H1 (cell line): ENCODE measurements around the gene CRHBP. TPM values are rescaled to one million over a fixed set of nuclear protein-coding genes. Genes with fewer than 3 reads are reported as not detected.

Source experiments
- CBX5 ChIP-seq: fragments of 300-800, 300-1000 bp; sonication (generic); IDR thresholded peaks from 2 replicates; pipeline ENCODE4 v1.7.1; 2016; ENCODE audit warnings: antibody characterized with exemption, low read length, low read depth
- CHD7 ChIP-seq: fragments of 300-600 bp; sonication (generic); IDR thresholded peaks from 2 replicates; pipeline ENCODE4 v1.7.1; 2012; ENCODE audit warnings: low read length, moderate library complexity, mild to moderate bottlenecking, inconsistent platforms; ENCODE audit not compliant: insufficient replicate concordance
- CTBP2 ChIP-seq: IDR thresholded peaks from 2 replicates; pipeline ENCODE4 v1.7.0; 2011; ENCODE audit warnings: borderline replicate concordance, mild to moderate bottlenecking, moderate library complexity, mixed read lengths, low read length; ENCODE audit not compliant: insufficient read depth, insufficient read length
- NANOG ChIP-seq: IDR thresholded peaks from 2 replicates; pipeline ENCODE4 v1.6.1; 2011; ENCODE audit warnings: low read length, low read depth, mild to moderate bottlenecking, inconsistent platforms; ENCODE audit not compliant: insufficient read depth, poor library complexity, severe bottlenecking
- RFX5 ChIP-seq: IDR thresholded peaks from 2 replicates; pipeline ENCODE4 v1.6.1; 2011; ENCODE audit warnings: low read depth, low read length, improper control_type of control experiment, borderline replicate concordance
- TBP ChIP-seq: IDR thresholded peaks from 2 replicates; pipeline ENCODE4 v1.6.1; 2011; ENCODE audit warnings: low read depth, low read length, improper control_type of control experiment
- polyA plus RNA-seq, 7 experiments: library from polyadenylated mRNA; depleted of rRNA in 3 of 7; stranded (reverse) in 5 of 7; unstranded in 2 of 7; fragments of >200 nt in 5 of 7; fragments of 200-250 nt in 2 of 7; gene quantifications; 1 replicate in 5 of 7; 2 replicates in 1 of 7; 4 replicates in 1 of 7; pipeline versions ENCODE4 v1.2.1 to v1.2.3, GENCODE V29; 2011 to 2013; ENCODE audit warnings: missing spikeins in 2 of 7, mixed read lengths in 2 of 7
- total RNA-seq: library from RNA; stranded (reverse); fragmentation: NEBNext Ultra II Directional; extraction: Animal tissue kit (Norgen Biotek cat#: 25700); gene quantifications from 2 replicates; pipeline ENCODE4 v1.2.1, GENCODE V29; 2021
- TF ChIP-seq, protein P1 (sequence below), 3 experiments: IDR thresholded peaks; 1 replicate in 2 of 3; 2 replicates in 1 of 3; pipeline versions ENCODE4 v1.5.1 to v1.6.1; 2011; ENCODE audit warnings: low read length in 3 of 3, mild to moderate bottlenecking in 3 of 3, inconsistent platforms in 2 of 3, low read depth in 1 of 3, moderate library complexity in 1 of 3; ENCODE audit not compliant: insufficient read depth in 1 of 3; ENCODE audit errors: control extremely low read depth in 1 of 3

CRHBP gene
- total and polyA plus RNA-seq, 2 of the 8 experiments (the other 6 are each of a cell fraction or from before 2014, with no cell fraction given) = 0.30 TPM; not detected in 1

DNA sequence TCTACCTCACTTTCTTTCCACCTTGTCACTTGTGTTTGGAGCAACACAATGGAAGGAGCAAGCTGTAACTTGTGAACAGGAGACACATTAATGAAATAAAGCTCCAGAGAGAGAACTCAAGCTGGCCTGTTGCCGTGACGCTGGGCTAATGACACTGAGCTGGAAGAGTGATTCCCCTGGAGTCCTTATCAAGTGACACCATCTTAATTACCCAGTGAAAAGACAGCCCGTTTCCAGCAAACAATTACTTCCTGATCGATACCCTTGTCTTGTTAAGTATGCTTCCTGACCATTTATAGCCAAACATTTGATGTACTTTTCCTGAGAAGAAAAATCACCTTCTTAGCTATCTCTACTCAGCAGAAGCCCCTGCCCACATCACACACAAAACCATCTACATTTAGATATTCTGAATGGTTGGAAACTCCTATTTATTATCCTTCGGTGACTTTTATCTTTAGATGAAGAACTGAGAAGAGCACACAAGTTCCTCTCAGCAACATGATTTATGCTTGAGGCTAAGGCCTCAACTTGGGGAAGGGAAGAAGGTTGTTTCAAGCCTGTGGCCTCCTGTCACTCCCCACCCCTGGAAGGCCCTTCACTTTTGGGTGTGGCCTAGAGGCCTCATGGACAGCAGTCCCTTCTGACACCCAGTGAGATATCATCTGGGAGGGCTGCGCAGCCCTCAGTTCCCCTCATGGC lies 34.1 kb downstream of the CRHBP start (continued):
- TF ChIP-seq CHD7 = no peak
- TF ChIP-seq CTBP2 = no peak
- TF ChIP-seq NANOG = no peak
- no peak for TF ChIP-seq CBX5
- no peak for TF ChIP-seq RFX5
- TF ChIP-seq, protein P1, sequence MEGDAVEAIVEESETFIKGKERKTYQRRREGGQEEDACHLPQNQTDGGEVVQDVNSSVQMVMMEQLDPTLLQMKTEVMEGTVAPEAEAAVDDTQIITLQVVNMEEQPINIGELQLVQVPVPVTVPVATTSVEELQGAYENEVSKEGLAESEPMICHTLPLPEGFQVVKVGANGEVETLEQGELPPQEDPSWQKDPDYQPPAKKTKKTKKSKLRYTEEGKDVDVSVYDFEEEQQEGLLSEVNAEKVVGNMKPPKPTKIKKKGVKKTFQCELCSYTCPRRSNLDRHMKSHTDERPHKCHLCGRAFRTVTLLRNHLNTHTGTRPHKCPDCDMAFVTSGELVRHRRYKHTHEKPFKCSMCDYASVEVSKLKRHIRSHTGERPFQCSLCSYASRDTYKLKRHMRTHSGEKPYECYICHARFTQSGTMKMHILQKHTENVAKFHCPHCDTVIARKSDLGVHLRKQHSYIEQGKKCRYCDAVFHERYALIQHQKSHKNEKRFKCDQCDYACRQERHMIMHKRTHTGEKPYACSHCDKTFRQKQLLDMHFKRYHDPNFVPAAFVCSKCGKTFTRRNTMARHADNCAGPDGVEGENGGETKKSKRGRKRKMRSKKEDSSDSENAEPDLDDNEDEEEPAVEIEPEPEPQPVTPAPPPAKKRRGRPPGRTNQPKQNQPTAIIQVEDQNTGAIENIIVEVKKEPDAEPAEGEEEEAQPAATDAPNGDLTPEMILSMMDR (IDR thresholded peaks at IDR 0.05; ENCODE audit: control extremely low read depth in 1 of 3, insufficient read depth in 1 of 3, low read depth in 1 of 3, low read length in 3 of 3) = no peak
- no peak for TF ChIP-seq TBP
